K562 (cell line): ENCODE results near the gene LXN. TPM values are rescaled to one million over a fixed set of nuclear protein-coding genes. Genes with fewer than 3 reads are reported as not detected.

Experiments
- BHLHE40 ChIP-seq: IDR thresholded peaks from 2 replicates; pipeline ENCODE4 v1.6.1; 2011; ENCODE audit warnings: low read length, improper control_type of control experiment
- FOXM1 ChIP-seq, 2 experiments: fragments of 450-650 bp in 1 of 2; sonication (generic) in 1 of 2; formaldehyde crosslinking in 1 of 2; IDR thresholded peaks; 2 replicates each; pipeline versions ENCODE4 v1.6.1 to v1.9.0; 2017 to 2022; ENCODE audit warnings: low read depth in 2 of 2, mild to moderate bottlenecking in 2 of 2, missing genetic modification reagents in 1 of 2, moderate library complexity in 1 of 2
- MEF2A ChIP-seq: IDR thresholded peaks from 2 replicates; pipeline ENCODE4 v1.6.1; 2011; ENCODE audit warnings: low read depth, mild to moderate bottlenecking, low read length, moderate library complexity; ENCODE audit not compliant: control insufficient read depth
- MGA ChIP-seq: fragments of 450-650 bp; IDR thresholded peaks from 2 replicates; pipeline ENCODE4 v1.6.1; 2016; ENCODE audit warnings: mild to moderate bottlenecking, moderate library complexity
- MLLT1 ChIP-seq, 2 experiments: fragments of 450-650 bp; IDR thresholded peaks; 2 replicates each; pipeline ENCODE4 v1.6.1; 2016
- MTA1 ChIP-seq: fragments of 450-650 bp; IDR thresholded peaks from 2 replicates; pipeline ENCODE4 v1.6.1; 2017; ENCODE audit warnings: borderline replicate concordance
- NCOA2 ChIP-seq, 2 experiments: fragments of 450-650 bp; IDR thresholded peaks; 2 replicates each; pipeline ENCODE4 v1.6.1; 2018; ENCODE audit warnings: mild to moderate bottlenecking in 2 of 2, moderate library complexity in 1 of 2; ENCODE audit not compliant: partially characterized antibody in 2 of 2
- NFRKB ChIP-seq: fragments of 450-650 bp; IDR thresholded peaks from 2 replicates; pipeline ENCODE4 v1.6.1; 2016; ENCODE audit warnings: low read depth
- RBM17 ChIP-seq: fragments of 200-400 bp; formaldehyde crosslinking; IDR thresholded peaks from 2 replicates; pipeline ENCODE4 v1.6.1; 2017; ENCODE audit warnings: low read depth, mild to moderate bottlenecking, low read length, borderline replicate concordance
- SOX6 ChIP-seq: fragments of 450-650 bp; IDR thresholded peaks from 2 replicates; pipeline ENCODE4 v1.6.1; 2014; ENCODE audit warnings: mild to moderate bottlenecking
- SP1 ChIP-seq: sonication (generic); formaldehyde crosslinking; IDR thresholded peaks from 2 replicates; pipeline ENCODE4 v1.8.1; 2022; ENCODE audit warnings: mild to moderate bottlenecking, missing genetic modification reagents
- polyA plus RNA-seq, 8 experiments: library from polyadenylated mRNA; depleted of rRNA in 4 of 8; stranded (reverse) in 5 of 8; unstranded in 3 of 8; fragments of >200 nt; fragmentation: Nextera tagmentation in 2 of 8; fragmentation: Illumina TruSeq in 1 of 8; extraction: Ambion mirVana in 2 of 8; extraction: Trizol in 1 of 8; gene quantifications; 2 replicates each; pipeline versions ENCODE4 v1.2.1 to v1.2.3, GENCODE V29; 2011 to 2014; ENCODE audit warnings: inconsistent platforms in 1 of 8, missing spikeins in 1 of 8
- total RNA-seq, 7 experiments: library from RNA; depleted of rRNA in 6 of 7; stranded (reverse); fragments of >200 nt in 6 of 7; fragmentation: Illumina TruSeq in 2 of 7; extraction: Trizol in 2 of 7; gene quantifications; 2 replicates each; pipeline versions ENCODE4 v1.2.1 to v1.2.3, GENCODE V29; 2011 to 2021; ENCODE audit warnings: low replicate concordance in 1 of 7
- TF ChIP-seq, protein P1 (sequence below): fragments of 250-450 bp; sonication (Bioruptor Pico); IDR thresholded peaks from 2 replicates; pipeline ENCODE4 v1.5.0; 2021; ENCODE audit warnings: mild to moderate bottlenecking, moderate library complexity

LXN gene
- total and polyA plus RNA-seq, 9 of the 15 experiments (the other 6 are each of a cell fraction or from before 2014, with no cell fraction given) = 0.08 to 0.13 TPM; not detected in 7

DNA sequence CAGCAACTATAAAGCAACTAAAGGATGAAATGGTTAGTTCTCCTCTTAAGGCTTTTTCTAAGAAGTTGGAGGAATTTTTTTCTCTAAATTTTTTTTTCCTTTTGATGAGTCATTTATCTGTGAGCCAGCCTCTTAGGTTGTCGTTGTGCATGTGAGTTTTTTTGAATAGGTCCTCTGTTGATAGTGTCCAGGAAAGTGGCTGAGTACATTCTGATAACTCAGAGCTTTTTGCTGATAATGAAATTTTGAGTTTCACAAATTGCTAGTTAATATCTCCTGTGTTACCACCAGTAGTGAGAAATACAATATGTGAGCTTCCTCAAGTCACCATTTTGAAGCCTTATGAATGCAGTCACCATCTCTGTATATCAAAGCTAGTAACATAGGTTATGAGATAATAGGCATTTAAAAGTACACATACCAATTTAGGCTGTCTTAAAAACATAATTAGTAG lies 7.1 kb upstream of the LXN start (continued):
- TF ChIP-seq NCOA2 (IDR thresholded peaks at IDR 0.05; ENCODE audit: partially characterized antibody in 2 of 2) (peak; percentile 27 to 71), RBM17 (no peak), NFRKB (0 out of 2 replicates have a peak, but pooled peaks have one; percentile 43), BHLHE40 (peak; percentile 90), MEF2A (no peak), MGA (peak; percentile 62), MLLT1 (IDR thresholded peaks at IDR 0.05) (peak in 1 of 2 experiments; percentile 80; a peak in 2 of 4 replicates), SP1 (CRISPR knock-in tag) (no peak), SOX6 (peak; percentile 90), MTA1 (0 out of 2 replicates have a peak, but pooled peaks have one; percentile 20), FOXM1 (IDR thresholded peaks at IDR 0.05; ENCODE audit: low read depth) (peak; percentile 92), FOXM1 (CRISPR knock-in tag; IDR thresholded peaks at IDR 0.05; ENCODE audit: low read depth) (no peak)
- TF ChIP-seq, protein P1, sequence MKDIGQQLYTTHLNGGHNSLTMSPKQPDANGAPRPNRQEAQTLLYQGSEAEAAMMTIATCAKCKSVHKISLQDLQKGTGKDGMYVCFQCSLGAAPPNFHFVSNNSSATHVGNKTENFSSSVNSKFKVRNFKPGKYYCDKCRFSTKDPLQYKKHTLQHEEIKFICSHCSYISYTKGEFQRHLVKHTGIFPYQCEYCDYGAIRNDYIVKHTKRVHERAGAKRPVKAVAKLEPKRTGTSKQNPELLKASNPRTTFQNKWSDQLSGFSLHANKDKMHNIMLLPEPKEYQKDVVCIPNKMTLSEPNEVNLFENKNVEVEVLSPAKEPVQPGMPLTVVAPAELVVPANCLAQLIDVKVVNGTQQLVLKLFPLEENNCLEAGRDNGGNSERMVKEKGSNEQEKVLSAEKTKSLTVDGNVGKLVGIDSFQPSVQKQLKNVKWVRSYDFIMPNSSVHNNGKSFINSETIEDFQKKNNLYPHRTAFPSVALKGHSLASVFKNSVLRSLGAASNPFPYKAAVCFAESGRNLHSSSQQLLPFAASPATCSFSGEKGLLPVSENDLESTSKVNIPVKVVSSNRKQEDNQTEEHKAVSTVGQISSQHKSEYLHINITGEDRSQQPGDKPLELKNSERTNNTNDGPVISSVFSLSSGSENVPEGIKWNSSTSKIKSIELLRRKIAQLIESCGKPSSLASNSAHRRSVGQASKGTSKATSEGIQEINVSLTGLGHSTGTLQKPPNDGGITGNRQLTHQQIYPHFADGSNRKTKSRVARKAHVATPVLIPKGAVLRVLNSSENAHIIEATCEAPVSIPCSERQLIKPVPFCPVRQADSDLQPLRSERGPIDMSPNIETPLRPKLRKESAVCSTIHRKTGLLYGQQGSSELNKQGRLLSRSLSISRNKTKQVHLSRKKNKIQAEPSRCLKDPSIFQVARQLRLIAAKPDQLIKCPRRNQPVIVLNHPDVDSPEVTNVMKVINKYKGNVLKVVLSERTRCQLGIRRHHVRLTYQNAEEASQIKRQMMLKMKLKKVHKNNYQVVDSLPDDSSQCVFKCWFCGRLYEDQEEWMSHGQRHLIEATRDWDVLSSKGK (CRISPR knock-in tag) = no peak
